GM12892 (cell line): ENCODE results near the gene XRCC3.

Experiments used
- POLR2AphosphoS5 ChIP-seq: IDR thresholded peaks from 2 replicates; pipeline ENCODE4 v1.6.1; 2011; ENCODE audit warnings: low read depth, low read length, control low read depth
- TAF1 ChIP-seq: IDR thresholded peaks from 2 replicates; pipeline ENCODE4 v1.6.1; 2011; ENCODE audit warnings: low read depth, mild to moderate bottlenecking, control low read depth, low read length, borderline replicate concordance

DNA sequence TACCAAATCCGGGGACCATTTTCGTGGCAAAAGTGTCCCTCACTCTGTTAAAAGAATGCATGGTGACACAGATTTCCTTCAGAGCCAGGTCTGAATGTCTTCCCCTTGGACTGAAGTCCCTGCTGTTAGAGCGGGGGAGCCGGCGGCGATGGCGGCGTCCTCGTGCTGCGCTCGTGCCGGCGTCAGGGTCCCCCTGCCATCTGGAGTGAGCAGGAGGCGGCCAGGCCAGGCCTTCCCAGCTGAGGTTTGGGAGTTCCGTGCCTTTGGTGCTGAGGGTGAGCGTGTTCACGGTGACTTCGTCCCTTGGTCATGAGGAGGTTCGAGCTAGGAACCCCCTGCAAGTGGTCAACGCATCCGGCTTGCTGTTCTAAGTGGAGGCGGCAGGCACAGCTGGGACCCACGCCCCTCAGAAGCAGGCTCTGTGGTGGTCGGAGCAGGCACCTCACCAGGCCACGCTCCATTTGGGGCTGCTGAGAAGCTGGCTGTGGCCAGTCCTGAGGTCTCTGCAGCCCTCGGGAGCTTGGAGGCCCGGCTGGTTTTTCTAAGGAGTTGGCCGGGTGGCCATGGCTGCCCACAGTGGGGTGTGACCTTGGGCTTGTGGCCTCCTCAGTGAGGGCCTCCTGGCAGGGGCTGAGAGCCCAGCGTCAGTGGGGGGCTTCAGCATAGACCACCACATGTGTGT lies 9.9 kb upstream of the XRCC3 start:
- TF ChIP-seq TAF1 (no peak), POLR2AphosphoS5 (no peak)
